ENCODE measurements around the gene HSD17B10.
"Not testable (repeated sequence)": the region's sequence is repeated elsewhere in the genome, so short reads cannot be mapped to it uniquely, and the experiment has no call there.

Gene HSD17B10

GRCh38 chrX:53433651-53434639, at the start of gene HSD17B10:
HSD17B10 (minus strand) TSS chrX:53434370; CDS start chrX:53434345, 25 bp downstream.
- in situ Hi-C loops (cut with HindIII; ENCODE audit: low sequenced_read_pairs), result no loop called here

GRCh38 chrX:53483416-53483815, 49.2 kb upstream of the HSD17B10 start:
- in situ Hi-C loops (cut with HindIII; ENCODE audit: low sequenced_read_pairs), result no loop called here

GRCh38 chrX:53481816-53482465, 47.8 kb upstream of the HSD17B10 start:
- in situ Hi-C loops (cut with HindIII; ENCODE audit: low sequenced_read_pairs), result no loop called here

GRCh38 chrX:53481093-53481492, 46.9 kb upstream of the HSD17B10 start:
- in situ Hi-C loops (cut with HindIII; ENCODE audit: low sequenced_read_pairs), result no loop called here

GRCh38 chrX:53479301-53479700, 45.1 kb upstream of the HSD17B10 start:
- in situ Hi-C loops (cut with HindIII; ENCODE audit: low sequenced_read_pairs), result no loop called here

GRCh38 chrX:53476371-53476770, 42.2 kb upstream of the HSD17B10 start:
- in situ Hi-C loops (cut with HindIII; ENCODE audit: low sequenced_read_pairs), result no loop called here

GRCh38 chrX:53474707-53475106, 40.5 kb upstream of the HSD17B10 start:
- in situ Hi-C loops (cut with HindIII; ENCODE audit: low sequenced_read_pairs), result no loop called here

GRCh38 chrX:53471346-53471745, 37.2 kb upstream of the HSD17B10 start:
- in situ Hi-C loops (cut with HindIII; ENCODE audit: low sequenced_read_pairs), result no loop called here

GRCh38 chrX:53468659-53469058, 34.5 kb upstream of the HSD17B10 start:
- in situ Hi-C loops (cut with HindIII; ENCODE audit: low sequenced_read_pairs), result not testable (repeated sequence)

GRCh38 chrX:53458082-53458481, 23.9 kb upstream of the HSD17B10 start:
- in situ Hi-C loops (cut with HindIII; ENCODE audit: low sequenced_read_pairs), result no loop called here

GRCh38 chrX:53456254-53456653, 22.1 kb upstream of the HSD17B10 start:
- in situ Hi-C loops (cut with HindIII; ENCODE audit: low sequenced_read_pairs), result no loop called here

GRCh38 chrX:53452812-53453211, 18.6 kb upstream of the HSD17B10 start:
- in situ Hi-C loops (cut with HindIII; ENCODE audit: low sequenced_read_pairs), result no loop called here

GRCh38 chrX:53449632-53450031, 15.5 kb upstream of the HSD17B10 start:
- in situ Hi-C loops (cut with HindIII; ENCODE audit: low sequenced_read_pairs), result no loop called here

- in situ Hi-C loops (cut with HindIII; ENCODE audit: low sequenced_read_pairs), result no loop called here
These were observed 13.3 kb upstream of the HSD17B10 start for GRCh38 chrX:53447441-53447840.

GRCh38 chrX:53445977-53446376, 11.8 kb upstream of the HSD17B10 start:
- in situ Hi-C loops (cut with HindIII; ENCODE audit: low sequenced_read_pairs), result no loop called here

- in situ Hi-C loops (cut with HindIII; ENCODE audit: low sequenced_read_pairs), result no loop called here
These were observed 8.1 kb upstream of the HSD17B10 start for GRCh38 chrX:53442322-53442631.

GRCh38 chrX:53441531-53442321, 7.6 kb upstream of the HSD17B10 start:
- in situ Hi-C loops (cut with HindIII; ENCODE audit: low sequenced_read_pairs), result no loop called here

GRCh38 chrX:53440621-53441517, 6.7 kb upstream of the HSD17B10 start:
- in situ Hi-C loops (cut with HindIII; ENCODE audit: low sequenced_read_pairs), result no loop called here

GRCh38 chrX:53440101-53440500, 5.9 kb upstream of the HSD17B10 start:
- in situ Hi-C loops (cut with HindIII; ENCODE audit: low sequenced_read_pairs), result no loop called here

GRCh38 chrX:53438832-53439230, 4.7 kb upstream of the HSD17B10 start:
- in situ Hi-C loops (cut with HindIII; ENCODE audit: low sequenced_read_pairs), result no loop called here

Measured in DLD1 (cell line).